Measurements from ENCODE around the gene RASSF1.
A peak's percentile ranks its signal among the peaks of the same experiment; 100 is the strongest.

Gene RASSF1

DNA sequence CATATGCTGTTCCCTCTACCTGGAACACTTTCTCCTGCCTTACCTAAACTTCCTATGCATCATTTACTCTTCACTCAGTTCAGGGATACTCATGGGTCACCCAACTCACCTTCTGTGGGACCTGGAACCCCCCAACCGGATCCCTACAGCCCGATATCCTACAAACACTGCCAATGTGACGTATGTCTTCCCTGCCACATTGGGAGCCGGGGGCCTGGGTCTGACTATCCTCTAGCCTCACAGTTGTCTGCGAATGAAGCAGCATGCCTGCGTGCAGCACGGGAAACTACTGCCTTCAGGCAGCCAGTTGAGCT is 9.5 kb upstream of the RASSF1 start:
- in situ Hi-C loops (cut with HindIII; ENCODE audit: low pct_unique_long_range_greater_than_20kb, low sequenced_read_pairs) = no loop called here
- TF ChIP-seq JUND (IDR thresholded peaks at IDR 0.05; ENCODE audit: low read depth) = no peak
- DNase-seq (ENCODE audit: low read depth in 1 of 2, low spot score in 1 of 2) = no peak

- peak in 1 of 2 experiments; percentile 70 for DNase-seq (ENCODE audit: low read depth in 1 of 2, low spot score in 1 of 2)
- in situ Hi-C loops (cut with HindIII; ENCODE audit: low pct_unique_long_range_greater_than_20kb, low sequenced_read_pairs) = no loop called here
- no peak for TF ChIP-seq JUND (IDR thresholded peaks at IDR 0.05; ENCODE audit: low read depth)
Observed at GRCh38 chr3:50347187-50347813, 6.7 kb upstream of the RASSF1 start.

- no peak for TF ChIP-seq JUND (IDR thresholded peaks at IDR 0.05; ENCODE audit: low read depth)
- DNase-seq (ENCODE audit: low read depth in 1 of 2, low spot score in 1 of 2) = peak; percentile 75 to 84
- in situ Hi-C loops (cut with HindIII; ENCODE audit: low pct_unique_long_range_greater_than_20kb, low sequenced_read_pairs) = no loop called here
Observed at GRCh38 chr3:50345586-50346234, 5.1 kb upstream of the RASSF1 start, which contains the start of gene ZMYND10. ZMYND10 (minus strand) TSS chr3:50345732; CDS start chr3:50345579, 153 bp downstream.

DNA sequence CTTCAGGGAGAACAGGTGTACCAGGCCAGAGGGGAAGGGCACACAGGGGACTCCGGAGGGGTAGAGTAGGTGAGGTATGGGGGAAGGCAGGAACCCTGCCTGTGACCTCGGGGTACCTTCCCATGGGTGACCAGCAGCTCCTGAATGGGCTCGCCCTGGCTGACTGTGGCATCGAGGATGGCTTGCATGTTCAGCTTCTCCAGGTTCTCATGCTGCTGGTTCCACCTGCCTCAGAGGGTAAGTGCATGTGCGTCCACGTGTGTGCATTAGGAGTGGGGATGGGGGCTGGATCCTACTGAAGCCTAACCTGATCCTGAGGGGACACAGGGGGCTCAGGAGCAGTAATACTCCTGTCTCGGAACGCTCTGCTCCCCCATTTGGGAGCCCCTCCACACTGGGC is 4.4 kb upstream of the RASSF1 start:
- no peak for TF ChIP-seq JUND (IDR thresholded peaks at IDR 0.05; ENCODE audit: low read depth)
- DNase-seq (ENCODE audit: low read depth in 1 of 2, low spot score in 1 of 2) = no peak
- in situ Hi-C loops (cut with HindIII; ENCODE audit: low pct_unique_long_range_greater_than_20kb, low sequenced_read_pairs) = no loop called here

DNA sequence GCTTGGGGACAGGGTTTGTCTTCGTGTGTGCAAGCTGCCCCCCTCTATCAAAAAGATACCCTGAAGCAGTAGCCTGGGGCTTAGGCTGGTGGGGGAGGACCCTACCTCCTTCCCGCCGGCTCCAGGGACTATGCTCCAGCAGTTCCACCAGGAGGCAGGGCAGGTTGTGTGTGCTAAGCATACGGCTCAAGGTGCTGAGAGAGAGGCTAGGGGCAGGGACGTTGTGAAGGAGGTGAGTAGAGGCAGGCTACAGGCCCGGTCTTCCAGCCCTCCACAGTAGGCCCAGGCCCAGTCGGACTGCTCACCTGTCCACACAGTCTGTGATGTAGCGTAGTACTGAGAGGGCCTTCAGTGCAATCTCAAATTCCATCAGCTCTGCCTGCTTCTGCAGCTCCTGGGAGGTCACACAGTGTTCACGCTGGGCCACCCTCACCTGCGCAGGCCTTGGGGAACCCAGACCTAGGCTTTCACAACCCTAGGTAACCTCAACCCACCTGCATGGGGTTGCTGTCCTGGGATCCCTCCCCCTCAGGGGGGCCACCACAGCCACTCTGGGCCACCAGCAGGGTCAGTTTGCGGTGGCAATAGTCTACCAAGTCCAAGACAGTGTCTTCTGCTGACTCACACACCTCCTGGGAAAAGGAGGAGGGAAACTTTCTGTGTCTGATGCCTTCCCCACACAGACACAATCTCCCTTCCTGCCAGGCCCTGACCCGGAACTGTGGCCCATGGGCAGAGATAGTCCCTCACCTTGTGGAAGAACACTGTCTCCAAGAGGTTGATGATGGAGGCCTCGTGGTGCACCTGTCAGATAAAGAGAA is 2.4 kb upstream of the RASSF1 start:
- in situ Hi-C loops (cut with HindIII; ENCODE audit: low pct_unique_long_range_greater_than_20kb, low sequenced_read_pairs) = no loop called here
- no peak for DNase-seq (ENCODE audit: low read depth in 1 of 2, low spot score in 1 of 2)
- no peak for TF ChIP-seq JUND (IDR thresholded peaks at IDR 0.05; ENCODE audit: low read depth)

DNA sequence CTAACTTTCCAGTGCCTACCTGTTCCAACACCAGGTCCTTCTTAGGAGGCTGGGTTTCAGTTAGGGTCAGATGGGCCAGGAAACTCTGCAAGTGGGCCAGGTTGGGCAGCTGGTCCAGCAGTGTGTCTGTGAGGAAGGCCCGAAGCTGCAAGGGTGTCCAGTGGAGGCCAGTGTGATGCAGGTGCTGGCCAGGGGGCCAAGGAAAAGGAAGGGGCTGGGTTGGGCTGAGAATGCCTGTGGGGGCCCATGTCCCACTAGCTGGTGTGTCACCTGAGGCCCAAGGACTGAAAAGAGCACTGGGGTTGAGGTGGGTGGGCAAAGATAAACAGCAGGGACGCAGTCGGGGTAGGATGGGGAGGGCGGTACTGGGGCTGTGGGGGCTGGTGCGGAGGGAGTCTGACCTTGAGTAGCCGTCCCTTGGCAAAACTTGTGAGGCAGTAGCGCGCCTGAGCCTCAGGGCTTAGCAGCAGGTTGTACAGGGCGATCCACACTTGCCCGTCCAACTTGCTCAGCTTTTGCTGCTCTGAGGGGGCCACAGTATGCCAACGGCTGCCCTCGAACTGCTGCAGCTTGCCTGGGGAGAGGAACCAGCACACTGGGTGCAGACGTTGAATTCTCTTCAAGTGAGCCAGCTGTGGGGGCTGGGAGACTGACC is 1.5 kb upstream of the RASSF1 start:
- in situ Hi-C loops (cut with HindIII; ENCODE audit: low pct_unique_long_range_greater_than_20kb, low sequenced_read_pairs) = no loop called here
- no peak for TF ChIP-seq JUND (IDR thresholded peaks at IDR 0.05; ENCODE audit: low read depth)
- DNase-seq (ENCODE audit: low read depth in 1 of 2, low spot score in 1 of 2) = no peak

DNA sequence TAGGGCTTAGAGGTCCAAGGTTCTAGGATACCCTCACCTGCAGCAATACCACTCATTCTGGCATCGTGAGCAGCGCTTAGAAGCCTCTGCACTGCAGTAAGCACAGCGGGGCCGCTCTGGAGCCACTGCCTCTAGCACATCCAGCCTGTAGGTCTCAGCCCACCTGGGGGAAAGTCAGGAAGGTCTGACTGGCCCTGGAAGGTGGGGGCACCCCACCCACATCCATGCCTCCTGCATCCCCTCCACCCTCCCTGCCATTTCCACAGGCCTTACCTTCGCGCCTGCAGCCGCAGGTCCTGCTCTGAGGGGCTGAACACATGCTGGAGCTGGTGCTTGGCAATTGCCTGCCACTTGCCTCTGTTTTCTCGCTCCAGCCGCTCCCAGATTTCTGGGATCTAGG is 901 bp upstream of the RASSF1 start:
- TF ChIP-seq JUND (IDR thresholded peaks at IDR 0.05; ENCODE audit: low read depth) = no peak
- DNase-seq (ENCODE audit: low read depth in 1 of 2, low spot score in 1 of 2) = no peak
- in situ Hi-C loops (cut with HindIII; ENCODE audit: low pct_unique_long_range_greater_than_20kb, low sequenced_read_pairs) = no loop called here

DNA sequence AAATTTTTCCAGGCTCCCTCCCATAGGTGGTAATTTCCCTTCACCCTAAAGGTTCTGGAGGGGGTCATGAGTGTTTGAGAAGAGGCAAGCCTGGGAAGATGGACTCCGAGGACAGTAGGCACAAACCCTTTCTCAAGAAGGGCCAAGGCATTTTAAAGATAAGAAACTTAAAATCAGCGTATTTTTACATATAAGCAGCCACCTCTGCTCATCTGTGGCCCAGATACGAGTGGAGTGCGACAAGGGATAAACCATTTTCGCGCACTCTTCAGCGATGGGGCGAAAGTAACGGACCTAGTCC is 539 bp downstream of the RASSF1 start:
- no peak for TF ChIP-seq JUND (IDR thresholded peaks at IDR 0.05; ENCODE audit: low read depth)
- no peak for DNase-seq (ENCODE audit: low read depth in 1 of 2, low spot score in 1 of 2)
- in situ Hi-C loops (cut with HindIII; ENCODE audit: low pct_unique_long_range_greater_than_20kb, low sequenced_read_pairs) = no loop called here

GRCh38 chr3:50339485-50340146 is 1.0 kb downstream of the RASSF1 start:
- TF ChIP-seq JUND (IDR thresholded peaks at IDR 0.05; ENCODE audit: low read depth) = no peak
- no peak for DNase-seq (ENCODE audit: low read depth in 1 of 2, low spot score in 1 of 2)
- in situ Hi-C loops (cut with HindIII; ENCODE audit: low pct_unique_long_range_greater_than_20kb, low sequenced_read_pairs) = no loop called here

DNA sequence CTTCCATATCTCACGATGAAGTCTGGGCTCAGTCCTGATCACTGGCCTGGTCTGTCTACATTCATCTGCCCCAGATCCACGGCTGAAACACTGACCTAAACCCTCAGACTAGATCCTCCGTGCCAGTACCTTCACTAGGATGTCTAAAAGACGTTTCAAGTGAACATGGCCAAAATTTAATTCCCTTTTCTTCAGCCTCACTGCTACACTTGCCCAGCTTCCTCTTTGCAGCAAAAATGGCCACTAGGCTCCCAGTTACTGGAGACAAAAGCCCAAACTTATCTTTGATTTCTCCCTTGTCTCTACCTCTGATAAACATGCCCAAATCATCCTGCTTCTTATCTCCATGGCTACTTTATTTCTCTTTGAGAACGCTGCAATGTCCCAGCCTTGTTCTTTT is 1.7 kb downstream of the RASSF1 start:
- DNase-seq (ENCODE audit: low read depth in 1 of 2, low spot score in 1 of 2) = no peak
- in situ Hi-C loops (cut with HindIII; ENCODE audit: low pct_unique_long_range_greater_than_20kb, low sequenced_read_pairs) = no loop called here

GRCh38 chr3:50337175-50337861 is 3.3 kb downstream of the RASSF1 start:
- DNase-seq (ENCODE audit: low read depth in 1 of 2, low spot score in 1 of 2) = peak; percentile 97 to 98
- in situ Hi-C loops (cut with HindIII; ENCODE audit: low pct_unique_long_range_greater_than_20kb, low sequenced_read_pairs) = no loop called here
- no peak for TF ChIP-seq JUND (IDR thresholded peaks at IDR 0.05; ENCODE audit: low read depth)

More for the DNA sequence above, 1.7 kb downstream of the RASSF1 start:
- TF ChIP-seq JUND (IDR thresholded peaks at IDR 0.05; ENCODE audit: low read depth) = no peak
